HEK293 (cell line): ENCODE measurements around the gene KRTAP9-3.
"Not testable (repeated sequence)": the region's sequence is repeated elsewhere in the genome, so short reads cannot be mapped to it uniquely, and the experiment has no call there.

Experiments used
- REST ChIP-seq: fragments of 450-650 bp; formaldehyde crosslinking; IDR thresholded peaks from 2 replicates; pipeline ENCODE4 v1.5.1; 2016; ENCODE audit warnings: missing biosample characterization, missing genetic modification characterization
- YY1 ChIP-seq: fragments of 450-650 bp; formaldehyde crosslinking; IDR thresholded peaks from 2 replicates; pipeline ENCODE4 v1.5.1; 2018; ENCODE audit warnings: missing biosample characterization, missing genetic modification characterization
- ZNF114 ChIP-seq: fragments of 450-650 bp; formaldehyde crosslinking; IDR thresholded peaks from 2 replicates; pipeline ENCODE4 v1.5.0; 2017; ENCODE audit warnings: missing biosample characterization, missing genetic modification characterization
- ZNF221 ChIP-seq: fragments of 450-650 bp; formaldehyde crosslinking; IDR thresholded peaks from 2 replicates; pipeline ENCODE4 v1.5.1; 2017; ENCODE audit warnings: missing biosample characterization, missing genetic modification characterization, borderline replicate concordance
- ZNF274 ChIP-seq, 2 experiments: fragments of 200-500 bp in 1 of 2; fragments of 450-650 bp in 1 of 2; sonication (Bioruptor generic) in 1 of 2; formaldehyde crosslinking in 1 of 2; IDR thresholded peaks; 2 replicates each; pipeline versions ENCODE4 v1.5.1 to v1.6.1; 2014 to 2016; ENCODE audit warnings: borderline replicate concordance in 1 of 2, inconsistent platforms in 1 of 2, low read length in 1 of 2, missing biosample characterization in 1 of 2, missing genetic modification characterization in 1 of 2

DNA sequence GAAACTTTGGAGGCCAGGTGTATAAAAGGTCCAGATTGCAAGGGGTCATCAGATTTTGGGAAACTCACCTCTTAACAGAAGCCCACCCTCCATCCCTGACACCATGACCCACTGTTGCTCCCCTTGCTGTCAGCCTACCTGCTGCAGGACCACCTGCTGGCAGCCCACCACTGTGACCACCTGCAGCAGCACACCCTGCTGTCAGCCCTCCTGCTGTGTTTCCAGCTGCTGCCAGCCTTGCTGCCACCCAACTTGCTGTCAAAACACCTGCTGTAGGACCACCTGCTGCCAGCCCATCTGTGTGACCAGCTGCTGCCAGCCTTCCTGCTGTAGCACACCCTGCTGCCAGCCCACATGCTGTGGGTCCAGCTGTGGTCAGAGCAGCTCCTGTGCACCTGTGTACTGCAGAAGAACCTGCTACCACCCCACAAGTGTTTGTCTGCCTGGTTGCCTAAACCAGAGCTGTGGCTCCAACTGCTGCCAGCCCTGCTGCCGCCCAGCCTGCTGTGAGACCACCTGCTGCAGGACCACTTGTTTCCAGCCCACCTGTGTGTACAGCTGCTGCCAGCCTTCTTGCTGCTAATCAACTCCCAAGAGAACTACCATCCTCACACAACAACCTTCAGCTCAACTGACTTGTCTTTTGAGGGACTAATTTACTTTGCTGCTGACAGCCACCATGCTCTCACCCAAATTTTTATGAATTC lies at the start of gene KRTAP9-3:
- not testable (repeated sequence) for TF ChIP-seq ZNF221 (tag by site-specific recombination); REST; ZNF114 (tag by site-specific recombination); YY1 (tag by site-specific recombination); ZNF274 (IDR thresholded peaks at IDR 0.05; ENCODE audit: low read length); ZNF274 (tag by site-specific recombination; IDR thresholded peaks at IDR 0.05; ENCODE audit: borderline replicate concordance)
